ELF-1 (cell line): ENCODE measurements around the gene CLDN3.
"Not testable (repeated sequence)": the region's sequence is repeated elsewhere in the genome, so short reads cannot be mapped to it uniquely, and the experiment has no call there.

Source experiments
- DNase-seq: peaks from one replicate; pipeline ENCODE4 v3.0.0-alpha.2; 2016; ENCODE audit warnings: low read depth, low spot score

Gene CLDN3, protein sequence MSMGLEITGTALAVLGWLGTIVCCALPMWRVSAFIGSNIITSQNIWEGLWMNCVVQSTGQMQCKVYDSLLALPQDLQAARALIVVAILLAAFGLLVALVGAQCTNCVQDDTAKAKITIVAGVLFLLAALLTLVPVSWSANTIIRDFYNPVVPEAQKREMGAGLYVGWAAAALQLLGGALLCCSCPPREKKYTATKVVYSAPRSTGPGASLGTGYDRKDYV

DNA sequence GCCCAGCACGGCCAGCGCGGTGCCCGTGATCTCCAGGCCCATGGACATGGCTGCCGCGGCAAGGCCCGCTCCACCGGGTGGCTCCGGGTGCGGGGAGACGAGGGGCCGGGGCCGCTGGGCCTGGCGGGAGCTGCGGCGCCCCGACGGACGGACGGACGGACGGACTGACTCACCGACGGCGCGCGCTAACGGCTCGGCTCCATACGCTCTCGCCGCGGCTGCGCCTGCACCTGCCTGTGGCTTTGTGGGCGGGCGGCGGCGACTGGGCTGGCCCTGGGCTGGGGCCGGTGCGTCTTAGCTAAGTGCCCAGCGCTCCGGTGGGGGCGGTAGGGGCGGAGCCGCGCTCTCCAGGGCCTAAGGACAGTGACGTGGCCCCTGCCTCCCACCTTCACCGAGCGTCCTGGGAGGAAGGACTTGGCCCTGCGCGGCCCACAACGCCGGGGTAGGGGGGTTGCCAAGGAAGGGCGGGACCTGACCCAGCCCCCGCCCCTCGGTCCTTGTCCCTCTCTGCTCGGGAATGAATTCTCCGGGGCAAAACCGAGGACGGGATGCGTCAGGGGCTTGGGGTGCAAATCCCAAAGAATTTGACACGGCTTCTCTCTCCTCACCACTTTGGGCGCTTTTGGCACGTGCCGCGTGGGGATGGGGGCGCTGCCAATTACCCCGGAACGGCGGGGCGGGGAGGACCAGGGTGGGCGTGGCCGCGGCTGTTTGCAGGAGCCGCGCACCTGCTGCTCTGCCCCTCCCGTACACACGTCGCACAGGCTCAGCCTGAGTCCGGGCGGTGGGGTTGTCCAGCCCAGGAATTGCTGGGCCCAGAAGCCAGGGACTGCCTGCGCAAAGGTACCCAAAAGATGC, at the start of gene CLDN3:
TSS of gene CLDN3 (minus strand) at position 269 of the 858 bp plus-strand sequence. CDS start at position 48, 221 bp downstream.
- DNase-seq = peak; percentile 82

DNA sequence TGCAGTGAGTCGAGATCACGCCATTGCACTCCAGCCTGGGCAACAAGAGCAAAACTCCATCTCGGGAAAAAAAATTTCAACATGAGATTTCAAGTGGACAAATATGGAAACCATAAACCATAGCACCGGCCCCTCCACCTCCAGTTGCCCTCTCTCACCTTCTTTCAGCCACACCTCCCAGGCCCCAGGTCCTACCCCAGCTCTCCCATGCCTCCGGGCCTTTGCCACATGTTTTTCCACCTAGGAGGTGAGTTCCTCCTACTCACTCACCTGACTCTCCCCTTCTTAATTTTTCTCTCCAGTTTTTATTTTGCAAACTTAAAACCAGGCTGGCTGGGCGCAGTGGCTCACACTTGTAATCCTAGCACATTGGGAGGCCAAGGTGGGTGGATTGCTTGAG, 47.1 kb upstream of the CLDN3 start:
- no peak for DNase-seq

GRCh38 chr7:73815436-73815835, 45.4 kb upstream of the CLDN3 start:
- no peak for DNase-seq

DNA sequence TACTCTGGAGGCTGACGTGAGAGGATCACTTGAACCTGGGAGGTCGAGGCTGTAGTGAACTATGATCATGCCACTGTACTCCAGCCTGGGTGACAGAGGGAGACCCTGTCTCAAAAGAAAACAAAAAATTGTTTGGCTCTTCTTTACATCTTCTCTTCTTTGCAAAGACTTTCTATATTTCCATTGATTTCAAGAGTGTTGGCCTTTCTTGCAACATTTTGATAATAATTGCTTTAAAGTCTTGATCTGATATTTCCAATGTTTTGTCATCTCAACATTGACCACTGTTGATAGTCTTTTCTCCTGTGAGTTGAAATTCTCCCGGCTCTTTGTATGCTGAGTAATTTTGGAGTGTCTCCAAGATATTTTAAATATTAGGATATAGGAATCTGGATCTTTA, 42.9 kb upstream of the CLDN3 start:
- no peak for DNase-seq

GRCh38 chr7:73811760-73812168, 41.7 kb upstream of the CLDN3 start:
- DNase-seq = peak; percentile 90

DNA sequence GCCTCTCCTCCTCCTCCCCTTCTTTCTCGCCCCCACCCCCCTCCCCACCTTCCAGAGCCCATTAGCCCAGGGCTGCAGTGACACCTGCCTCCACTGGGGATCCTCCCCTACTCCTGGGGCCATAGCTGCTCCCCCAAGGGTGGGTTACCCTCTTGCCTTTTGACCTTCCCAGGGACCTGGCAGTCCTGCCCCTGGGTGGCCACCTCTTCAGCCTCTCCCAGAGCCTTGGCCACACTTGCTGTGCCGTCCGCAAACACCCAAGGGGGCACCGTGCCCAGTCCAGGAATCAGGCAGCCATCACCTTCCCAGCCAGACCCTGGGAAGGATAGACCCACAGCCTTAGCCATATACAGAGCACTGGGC, 40.9 kb upstream of the CLDN3 start:
- DNase-seq = no peak

- peak; percentile 65 for DNase-seq
These were observed 39.4 kb upstream of the CLDN3 start for GRCh38 chr7:73809467-73809951.

DNA sequence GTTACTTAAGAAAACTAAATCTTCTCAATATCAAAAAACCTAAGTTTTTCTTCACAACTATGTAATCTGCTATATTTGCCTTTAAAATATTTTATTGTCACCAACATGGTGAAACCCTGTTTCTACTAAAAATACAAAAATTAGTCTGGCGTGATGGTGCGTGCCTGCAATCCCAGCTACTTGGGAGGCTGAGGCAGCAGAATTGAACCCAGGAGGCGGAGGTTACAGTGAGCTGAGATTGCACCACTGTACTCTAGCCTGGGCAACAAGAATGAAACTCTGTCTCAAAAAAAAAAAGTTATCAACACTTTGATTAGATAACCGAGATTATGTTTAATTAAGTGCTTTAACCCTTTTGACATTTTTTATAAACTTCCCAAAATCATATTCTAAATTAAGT, 32.4 kb upstream of the CLDN3 start:
- DNase-seq = no peak

DNA sequence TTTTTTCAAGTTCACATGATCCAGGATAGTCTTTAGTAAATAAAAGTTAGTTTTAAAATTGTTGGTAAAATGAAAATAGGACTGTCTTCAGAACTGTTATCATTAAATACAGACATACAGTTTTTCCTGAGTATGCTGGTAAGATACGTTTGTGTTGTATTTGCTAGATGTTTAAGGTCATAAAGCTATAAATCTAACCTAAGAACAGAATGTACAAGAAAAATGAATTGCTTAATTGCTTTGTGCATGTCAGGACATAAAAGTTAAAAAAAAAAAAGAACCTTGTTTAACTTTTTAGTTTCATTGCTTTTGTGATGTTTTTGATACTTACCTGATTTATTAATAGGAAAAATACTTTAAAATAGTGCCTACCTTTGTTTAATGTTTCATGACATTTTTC, 31.5 kb upstream of the CLDN3 start:
- no peak for DNase-seq

DNA sequence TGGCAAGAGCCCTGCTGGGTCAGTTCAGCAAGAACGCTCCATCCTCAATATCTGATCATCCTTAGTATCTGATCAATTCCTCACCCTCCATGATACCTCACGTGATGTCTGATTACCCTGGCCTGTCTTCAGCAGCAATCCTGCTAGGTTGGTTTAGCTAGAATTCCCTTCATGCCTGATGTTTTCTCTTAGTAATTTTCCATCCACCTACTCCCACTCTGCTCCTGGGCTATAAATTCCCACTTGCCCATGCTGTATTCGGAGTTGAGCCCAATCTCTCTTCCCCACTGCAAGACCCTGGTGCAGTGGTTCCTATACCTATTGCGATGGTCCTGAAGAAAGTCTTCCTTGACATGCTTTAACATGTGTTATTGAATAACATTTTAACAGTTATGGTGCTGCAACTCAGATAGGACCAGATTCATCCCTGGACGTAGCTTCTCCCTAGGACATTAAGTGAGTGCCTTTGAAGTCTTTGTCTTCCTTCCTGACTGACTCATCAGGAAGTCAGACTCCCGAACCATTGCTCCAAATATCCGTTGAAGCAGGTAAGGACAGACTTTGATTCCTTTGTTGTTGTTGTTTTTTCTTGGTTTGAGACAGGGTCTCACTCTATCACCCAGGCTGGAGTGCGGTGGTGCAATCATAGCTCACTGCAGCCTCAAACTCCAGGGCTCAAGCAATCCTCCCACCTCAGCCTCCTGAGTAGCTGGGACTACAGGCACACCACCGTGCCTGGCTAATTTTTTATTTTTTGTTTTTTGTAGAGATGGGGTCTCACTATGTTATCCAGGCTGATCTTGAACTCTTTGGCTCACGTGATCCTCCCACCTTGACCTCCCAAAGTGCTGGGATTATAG, 29.4 kb upstream of the CLDN3 start:
- peak; percentile 22 for DNase-seq

DNA sequence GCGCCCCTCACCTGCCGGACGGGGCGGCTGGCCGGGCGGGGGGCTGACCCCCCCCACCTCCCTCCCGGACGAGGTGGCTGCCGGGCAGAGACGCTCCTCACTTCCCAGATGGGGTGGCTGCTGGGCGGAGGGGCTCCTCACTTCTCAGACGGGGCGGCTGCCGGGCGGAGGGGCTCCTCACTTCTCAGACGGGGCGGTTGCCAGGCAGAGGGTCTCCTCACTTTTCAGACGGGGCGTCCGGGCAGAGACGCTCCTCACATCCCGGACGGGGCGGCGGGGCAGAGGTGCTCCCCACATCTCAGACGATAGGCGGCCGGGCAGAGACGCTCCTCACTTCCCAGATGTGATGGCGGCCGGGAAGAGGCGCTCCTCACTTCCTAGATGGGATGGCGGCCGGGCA, 27.1 kb upstream of the CLDN3 start:
- not testable (repeated sequence) for DNase-seq

GRCh38 chr7:73796656-73797055, 26.6 kb upstream of the CLDN3 start:
- DNase-seq = not testable (repeated sequence)

DNA sequence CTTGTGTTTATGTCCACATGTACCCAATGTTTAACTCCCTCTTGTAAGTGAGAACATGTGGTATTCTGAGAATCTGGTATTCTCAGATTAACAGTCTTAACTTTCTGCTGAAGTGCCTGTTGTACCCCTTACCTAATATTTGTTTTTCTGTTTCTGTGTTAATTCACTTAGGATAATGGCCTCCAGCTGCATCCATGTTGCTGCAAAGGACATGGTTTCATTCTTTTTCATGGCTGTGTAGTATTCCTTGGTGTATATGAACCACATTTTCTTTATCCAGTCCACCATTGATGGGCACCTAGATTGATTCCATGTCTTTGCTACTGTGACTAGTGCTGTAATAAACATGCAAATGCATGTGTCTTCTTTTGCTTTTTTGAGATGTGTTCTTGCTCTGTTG, 25.1 kb upstream of the CLDN3 start:
- not testable (repeated sequence) for DNase-seq

DNA sequence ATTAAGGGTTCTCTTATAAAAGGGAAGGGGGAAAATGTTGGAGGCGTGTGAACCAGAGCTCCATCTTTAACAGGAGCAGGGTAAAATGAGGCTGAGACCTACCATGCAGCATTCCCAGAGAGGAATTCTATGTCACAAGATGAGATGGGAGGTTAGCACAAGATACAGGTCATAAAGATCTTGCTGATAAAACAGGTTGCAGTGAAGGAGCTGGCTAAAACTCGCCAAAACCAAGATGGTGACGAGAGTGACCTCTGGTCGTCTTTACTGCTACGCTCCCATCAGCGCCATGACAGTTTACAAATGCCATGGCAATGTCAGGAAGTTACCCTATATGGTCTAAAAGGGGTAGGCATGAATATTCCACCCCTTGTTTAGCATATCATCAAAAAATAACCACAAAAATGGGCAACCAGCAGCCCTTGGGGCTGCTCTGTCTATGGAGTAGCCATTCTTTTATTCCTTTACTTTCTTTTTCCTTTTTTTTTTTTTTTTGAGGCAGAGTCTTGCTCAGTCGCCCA, 21.2 kb upstream of the CLDN3 start:
- not testable (repeated sequence) for DNase-seq

GRCh38 chr7:73789051-73789450, 19.0 kb upstream of the CLDN3 start:
- no peak for DNase-seq

- not testable (repeated sequence) for DNase-seq
These were observed 17.6 kb upstream of the CLDN3 start for GRCh38 chr7:73787786-73788048.

DNA sequence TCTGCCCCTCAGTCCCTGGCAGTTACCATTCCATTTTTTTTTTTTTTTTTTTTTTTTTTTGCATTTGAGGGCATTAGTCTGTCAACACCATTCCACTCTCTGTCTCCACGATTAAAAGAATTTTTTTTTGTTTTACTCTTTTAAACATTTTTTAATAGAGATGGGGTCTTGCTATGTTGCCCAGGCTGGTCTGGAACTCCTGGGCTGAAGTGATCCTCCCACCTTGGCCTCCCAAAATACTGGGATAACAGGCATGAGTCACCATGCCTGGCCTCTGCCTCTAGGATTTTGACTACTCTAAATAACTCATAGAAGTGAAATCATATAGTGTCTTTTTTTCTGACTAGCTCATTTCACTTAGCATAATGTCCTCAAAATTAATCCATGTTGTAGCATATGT, 16.5 kb upstream of the CLDN3 start:
- DNase-seq = no peak

DNA sequence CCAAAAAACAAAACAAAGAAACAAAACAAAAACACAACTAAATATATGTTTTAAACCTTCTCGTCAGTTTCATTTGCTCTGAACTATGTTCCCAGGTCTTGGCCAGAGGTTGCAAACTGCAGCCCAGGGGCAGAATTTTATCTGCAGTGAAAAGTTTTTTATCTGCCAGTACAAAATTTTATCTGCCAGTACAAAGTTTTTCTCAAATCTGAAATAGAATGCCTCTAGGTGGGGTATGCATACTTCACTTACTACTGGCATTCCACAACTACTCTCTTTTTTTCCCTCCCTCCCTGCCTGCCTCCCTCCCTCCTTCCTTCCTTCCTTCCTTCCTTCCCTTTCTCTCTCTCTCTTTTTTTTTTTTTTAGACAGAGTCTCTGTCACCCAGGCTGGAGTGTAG, 9.4 kb upstream of the CLDN3 start:
- no peak for DNase-seq

- DNase-seq = no peak
These were observed 8.8 kb upstream of the CLDN3 start for GRCh38 chr7:73778801-73779389.

- DNase-seq = no peak
These were observed 4.9 kb upstream of the CLDN3 start for GRCh38 chr7:73774923-73775322.

DNA sequence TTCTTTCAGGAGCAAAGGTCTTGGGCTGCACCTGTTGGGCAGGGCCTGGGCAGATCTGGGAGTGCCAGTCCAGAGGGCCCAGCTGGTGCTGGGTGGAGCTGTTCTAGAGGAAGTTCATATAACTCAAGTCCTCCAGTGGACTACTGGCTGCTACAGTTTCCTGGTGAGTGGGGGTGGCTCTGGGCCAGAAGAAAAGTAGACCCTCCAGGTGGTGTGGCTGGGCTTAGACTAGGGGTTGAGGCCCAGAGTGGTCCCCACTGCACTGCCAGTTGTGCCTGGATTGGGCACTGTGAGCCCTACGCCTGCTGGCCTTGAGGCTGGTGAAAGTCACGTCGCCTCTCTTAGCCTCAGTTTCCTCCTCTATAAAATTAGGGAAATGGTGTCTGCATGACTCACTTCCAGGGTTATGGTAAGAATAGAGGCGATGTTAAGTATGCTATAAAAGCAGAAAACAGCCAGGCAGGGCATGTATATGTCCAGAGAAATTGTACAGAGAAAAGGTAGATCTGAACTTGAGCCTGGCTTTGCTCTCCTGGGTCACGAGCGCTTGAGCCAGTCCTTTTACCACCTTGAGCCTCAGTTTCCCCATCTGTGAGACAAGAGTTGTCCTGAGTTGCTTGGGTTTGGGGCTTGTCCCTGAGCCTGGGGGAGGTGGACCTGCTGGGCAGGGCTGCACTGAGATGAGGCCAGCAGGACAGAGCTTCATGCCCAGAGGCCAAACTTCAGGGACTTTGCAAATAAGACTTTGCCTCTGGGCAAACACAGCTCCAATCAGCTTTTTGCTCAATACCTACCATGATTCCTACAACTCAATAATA, 3.8 kb upstream of the CLDN3 start:
- DNase-seq = no peak
